Measurements from ENCODE around the gene MED16. TPM values are rescaled to one million over a fixed set of nuclear protein-coding genes. Genes with fewer than 3 reads are reported as not detected.

The MED16 gene
- total RNA-seq, 1 experiment from 2014 or later, result 83.0 TPM

- no peaks in the 10 kb centered on the region for H3K27me3 ChIP-seq (replicated peaks; ENCODE audit: insufficient read depth, low read depth, low read length, poor library complexity)
- intact Hi-C loops (cut with micrococcal nuclease; ENCODE audit: unreplicated experiment), result no loop called here
- H3K9me3 ChIP-seq (ENCODE audit: low read depth, low read length, poor library complexity, severe bottlenecking), result no peaks in the 10 kb centered on the region
- BruUV-seq (replicated peaks), result no TSS peak
- CTCF ChIA-PET, result no interaction called here
- H3K4me1 ChIP-seq (ENCODE audit: insufficient read depth, low read length, poor library complexity, severe bottlenecking), result peaks cover 9% of the 10 kb centered on the region
- no peak for TF ChIP-seq EZH2 (IDR thresholded peaks at IDR 0.05; ENCODE audit: borderline replicate concordance, low read depth, low read length, poor library complexity, severe bottlenecking)
- no peak for TF ChIP-seq CTCF (conservative IDR thresholded peaks at IDR 0.05; ENCODE audit: low read depth, low read length)
- H3K4me3 ChIP-seq (ENCODE audit: low read depth, low read length, poor library complexity, severe bottlenecking), result peak within 1 kb of the TSS; percentile 51
- POLR2A ChIA-PET (ENCODE audit: low non-redundant PET), result no interaction called here
- H3K27ac ChIP-seq (ENCODE audit: low read depth, low read length, poor library complexity, severe bottlenecking), result no peak within 1 kb of the TSS
- no peak for DNase-seq (ENCODE audit: low spot score)
- no peaks in the 10 kb centered on the region for H3K36me3 ChIP-seq (ENCODE audit: insufficient read depth, low read length, poor library complexity, severe bottlenecking)
Measured at GRCh38 chr19:858868-859843, 33.8 kb downstream of the MED16 start, which contains the start of gene CFD. CFD (plus strand) TSS chr19:859664; CDS start chr19:859690, 26 bp downstream.

GRCh38 chr19:858284-858683 is 34.7 kb downstream of the MED16 start:
- ChIA-PET CTCF (no interaction called here), POLR2A (ENCODE audit: low non-redundant PET) (no interaction called here)
- H3K36me3 ChIP-seq (ENCODE audit: insufficient read depth, low read length, poor library complexity, severe bottlenecking), result no peaks in the 10 kb centered on the region
- H3K4me1 ChIP-seq (ENCODE audit: insufficient read depth, low read length, poor library complexity, severe bottlenecking), result peaks cover 9% of the 10 kb centered on the region
- DNase-seq (ENCODE audit: low spot score), result no peak
- no peak overlapping the region for H3K4me3 ChIP-seq (ENCODE audit: low read depth, low read length, poor library complexity, severe bottlenecking)
- BruUV-seq (replicated peaks), result no TSS peak
- H3K27me3 ChIP-seq (replicated peaks; ENCODE audit: insufficient read depth, low read depth, low read length, poor library complexity), result no peaks in the 10 kb centered on the region
- intact Hi-C loops (cut with micrococcal nuclease; ENCODE audit: unreplicated experiment), result no loop called here
- no peak for TF ChIP-seq CTCF (conservative IDR thresholded peaks at IDR 0.05; ENCODE audit: low read depth, low read length)
- TF ChIP-seq EZH2 (IDR thresholded peaks at IDR 0.05; ENCODE audit: borderline replicate concordance, low read depth, low read length, poor library complexity, severe bottlenecking), result no peak
- H3K9me3 ChIP-seq (ENCODE audit: low read depth, low read length, poor library complexity, severe bottlenecking), result no peaks in the 10 kb centered on the region
- no peak overlapping the region for H3K27ac ChIP-seq (ENCODE audit: low read depth, low read length, poor library complexity, severe bottlenecking)

- H3K27me3 ChIP-seq (replicated peaks; ENCODE audit: insufficient read depth, low read depth, low read length, poor library complexity), result no peaks in the 10 kb centered on the region
- ChIA-PET POLR2A (ENCODE audit: low non-redundant PET) (no interaction called here), CTCF (interaction anchor here (0.9 kb wide), 1 partner anchor 389 kb away, joined by 3 read pairs; no protein-coding TSS in a partner anchor)
- H3K4me3 ChIP-seq (ENCODE audit: low read depth, low read length, poor library complexity, severe bottlenecking), result no peak overlapping the region
- H3K27ac ChIP-seq (ENCODE audit: low read depth, low read length, poor library complexity, severe bottlenecking), result no peak overlapping the region
- H3K4me1 ChIP-seq (ENCODE audit: insufficient read depth, low read length, poor library complexity, severe bottlenecking), result no peaks in the 10 kb centered on the region
- H3K9me3 ChIP-seq (ENCODE audit: low read depth, low read length, poor library complexity, severe bottlenecking), result no peaks in the 10 kb centered on the region
- intact Hi-C loops (cut with micrococcal nuclease; ENCODE audit: unreplicated experiment), result no loop called here
- TF ChIP-seq CTCF (conservative IDR thresholded peaks at IDR 0.05; ENCODE audit: low read depth, low read length) (no peak), EZH2 (IDR thresholded peaks at IDR 0.05; ENCODE audit: borderline replicate concordance, low read depth, low read length, poor library complexity, severe bottlenecking) (no peak)
- BruUV-seq (replicated peaks), result no TSS peak
- no peak for DNase-seq (ENCODE audit: low spot score)
- H3K36me3 ChIP-seq (ENCODE audit: insufficient read depth, low read length, poor library complexity, severe bottlenecking), result no peaks in the 10 kb centered on the region
Measured at GRCh38 chr19:855566-856120, 37.3 kb downstream of the MED16 start.
